22Rv1 (cell line): Measurements from ENCODE around the gene ST3GAL3.

Experiments used
- CTCF ChIP-seq: fragments of 450-650 bp; IDR thresholded peaks from 2 replicates; pipeline ENCODE4 v1.5.1; 2017; ENCODE audit warnings: mild to moderate bottlenecking
- ZFX ChIP-seq: fragments of 450-650 bp; IDR thresholded peaks from 2 replicates; pipeline ENCODE4 v1.6.1; 2017; ENCODE audit warnings: antibody characterized with exemption, borderline replicate concordance

- no peak for TF ChIP-seq CTCF
- no peak for TF ChIP-seq ZFX
Measured at GRCh38 chr1:43841321-43842174, 134.2 kb downstream of the ST3GAL3 start.
